Kidney tubule cell (primary cell): ENCODE measurements around the gene ASAP2.

Experiments
- DNase-seq: peaks from one replicate; pipeline ENCODE4 v3.0.0-alpha.2; 2018; ENCODE audit warnings: low spot score

ASAP2 gene

GRCh38 chr2:9275399-9275798 is 68.8 kb downstream of the ASAP2 start:
- no peak for DNase-seq

GRCh38 chr2:9276074-9276473 is 69.5 kb downstream of the ASAP2 start:
- DNase-seq: no peak

GRCh38 chr2:9276901-9277451 is 70.4 kb downstream of the ASAP2 start:
- no peak for DNase-seq

GRCh38 chr2:9278439-9278838 is 71.8 kb downstream of the ASAP2 start:
- no peak for DNase-seq

GRCh38 chr2:9279426-9279825 is 72.8 kb downstream of the ASAP2 start:
- DNase-seq: no peak

GRCh38 chr2:9280224-9280623 is 73.6 kb downstream of the ASAP2 start:
- no peak for DNase-seq

GRCh38 chr2:9281145-9281544 is 74.5 kb downstream of the ASAP2 start:
- no peak for DNase-seq

GRCh38 chr2:9282128-9283112 is 75.8 kb downstream of the ASAP2 start:
- no peak for DNase-seq

GRCh38 chr2:9284521-9285297 is 78.1 kb downstream of the ASAP2 start:
- DNase-seq: no peak

- DNase-seq: no peak
Observed at GRCh38 chr2:9285385-9285920, 78.8 kb downstream of the ASAP2 start.

GRCh38 chr2:9285921-9286320 is 79.3 kb downstream of the ASAP2 start:
- no peak for DNase-seq

- DNase-seq: peak; percentile 85
Observed at GRCh38 chr2:9286554-9287399, 80.2 kb downstream of the ASAP2 start.

- peak; percentile 100 for DNase-seq
Observed at GRCh38 chr2:9287400-9288045, 80.9 kb downstream of the ASAP2 start.

GRCh38 chr2:9288233-9288632 is 81.6 kb downstream of the ASAP2 start:
- peak; percentile 93 for DNase-seq

GRCh38 chr2:9288681-9289338 is 82.2 kb downstream of the ASAP2 start:
- DNase-seq: peak; percentile 59

GRCh38 chr2:9291331-9291730 is 84.7 kb downstream of the ASAP2 start:
- DNase-seq: no peak

- DNase-seq: no peak
Observed at GRCh38 chr2:9291866-9292265, 85.3 kb downstream of the ASAP2 start.

GRCh38 chr2:9292426-9292825 is 85.8 kb downstream of the ASAP2 start:
- no peak for DNase-seq

- DNase-seq: no peak
Observed at GRCh38 chr2:9294764-9295163, 88.2 kb downstream of the ASAP2 start.

GRCh38 chr2:9296559-9296958 is 89.9 kb downstream of the ASAP2 start:
- no peak for DNase-seq
